Measurements from ENCODE around the gene CCNA1.

Gene CCNA1

DNA sequence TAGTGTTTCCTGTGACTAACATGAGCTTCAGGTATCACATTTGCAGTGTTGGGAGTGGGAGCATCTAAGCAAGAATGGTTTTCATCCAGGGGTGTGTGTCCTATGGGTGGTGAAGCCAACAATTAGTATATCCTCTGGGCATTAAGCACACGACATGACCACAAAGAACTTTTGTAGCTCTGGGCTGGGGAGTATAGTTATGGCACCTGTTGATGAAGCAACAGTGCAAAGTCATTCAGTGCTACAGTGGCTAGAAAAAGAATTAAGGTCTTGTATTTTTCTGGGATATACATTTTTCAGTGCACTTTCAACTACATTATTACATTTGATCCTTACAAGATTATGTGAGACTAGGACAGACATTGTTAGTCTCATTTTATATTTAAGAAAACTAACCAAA, 21.8 kb downstream of the CCNA1 start:
- DNase-seq: no peak

DNA sequence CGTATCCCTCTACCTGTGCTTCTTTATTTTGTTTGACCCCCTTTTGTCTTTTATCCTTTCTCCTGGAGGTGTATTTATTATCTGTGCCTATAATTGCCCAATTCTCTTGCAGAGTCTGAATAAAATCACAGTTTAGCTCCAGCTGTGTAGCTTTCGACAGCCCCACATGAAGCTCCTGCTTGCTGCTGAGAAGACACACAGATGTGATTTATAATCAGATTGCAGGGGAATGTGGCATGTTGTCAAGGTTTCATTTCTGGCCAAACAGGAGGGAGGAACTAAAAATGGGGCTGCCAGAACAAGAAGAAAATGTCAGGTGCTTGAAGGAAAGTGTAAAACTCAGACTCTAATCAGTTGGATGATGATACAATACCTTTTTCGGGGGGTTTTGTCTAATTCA, 22.7 kb downstream of the CCNA1 start:
- DNase-seq: no peak

DNA sequence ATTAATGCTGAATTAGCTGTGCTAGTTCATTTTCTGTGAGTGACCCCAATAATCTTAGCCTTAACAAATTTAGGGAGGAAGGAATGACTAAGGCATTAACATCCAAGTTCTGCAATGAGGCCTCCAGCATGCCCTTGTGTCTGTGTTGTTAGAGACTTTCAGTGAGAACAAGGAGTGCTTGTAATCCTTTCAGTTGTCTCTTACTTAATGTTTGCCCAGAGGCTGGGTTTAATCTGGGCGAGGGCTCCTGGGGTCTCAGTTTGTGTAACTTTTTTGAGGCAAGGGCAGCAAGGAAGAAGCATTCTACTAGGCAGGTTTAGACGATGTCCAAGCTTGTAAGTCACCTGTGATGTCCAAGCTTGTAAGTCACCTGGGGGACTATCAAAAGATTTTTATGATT, 24.3 kb downstream of the CCNA1 start:
- no peak for DNase-seq

DNA sequence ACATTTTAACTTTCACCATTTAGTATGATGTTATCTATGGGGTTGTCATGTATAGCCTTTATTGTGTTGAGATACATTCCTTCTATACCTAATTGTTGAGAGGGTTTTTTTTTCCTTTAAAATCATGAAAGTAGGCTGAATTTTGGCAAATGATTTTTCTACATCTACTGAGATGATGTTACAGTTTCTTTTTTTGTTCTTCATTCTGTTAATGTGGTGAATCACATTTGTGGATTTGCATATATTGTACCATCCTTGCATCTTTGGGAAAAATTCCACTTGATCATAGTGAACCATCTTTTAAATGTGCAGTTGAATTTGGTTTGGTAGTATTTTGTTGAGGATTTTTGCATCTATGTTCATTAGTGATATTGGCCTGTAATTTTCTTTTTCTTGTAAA, 29.2 kb downstream of the CCNA1 start:
- DNase-seq: no peak

DNA sequence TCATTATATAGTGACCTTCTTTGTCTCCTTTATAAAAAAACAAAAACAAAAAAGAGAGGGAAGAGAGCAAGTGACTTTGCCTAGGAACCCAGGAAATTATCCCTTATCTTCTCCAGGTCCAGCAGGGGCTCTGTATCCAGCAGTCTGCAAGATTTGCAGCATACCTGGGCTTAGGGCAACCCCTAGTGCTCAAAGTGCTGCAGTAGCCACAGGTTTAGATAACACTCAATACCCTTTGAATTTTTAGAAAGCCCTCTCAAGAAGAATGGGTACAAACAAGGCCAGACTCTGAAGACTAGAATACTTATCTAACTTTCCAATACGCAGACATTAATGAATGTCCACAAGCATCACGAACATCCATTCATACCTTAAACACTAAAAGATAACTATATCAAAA, 43.2 kb downstream of the CCNA1 start:
- no peak for DNase-seq

DNA sequence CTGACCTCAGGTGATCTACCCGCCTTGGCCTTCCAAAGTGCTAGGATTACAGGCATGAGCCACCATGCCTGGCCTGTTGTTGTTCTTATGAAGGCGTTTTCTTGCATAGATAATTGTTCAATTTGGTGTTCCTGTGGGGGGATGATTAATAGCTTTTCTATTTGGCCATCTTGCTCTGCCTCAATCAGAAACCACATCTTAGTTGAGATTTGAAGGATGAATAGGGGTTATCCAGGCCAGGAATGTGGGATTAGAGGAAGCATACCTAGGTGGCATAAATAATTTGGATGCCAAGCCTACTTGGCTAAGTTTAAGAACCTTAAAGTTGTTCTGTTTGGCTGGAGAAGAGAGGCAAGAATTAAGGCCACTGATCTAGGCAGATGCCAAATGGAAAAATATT, 44.4 kb downstream of the CCNA1 start:
- DNase-seq: no peak

DNA sequence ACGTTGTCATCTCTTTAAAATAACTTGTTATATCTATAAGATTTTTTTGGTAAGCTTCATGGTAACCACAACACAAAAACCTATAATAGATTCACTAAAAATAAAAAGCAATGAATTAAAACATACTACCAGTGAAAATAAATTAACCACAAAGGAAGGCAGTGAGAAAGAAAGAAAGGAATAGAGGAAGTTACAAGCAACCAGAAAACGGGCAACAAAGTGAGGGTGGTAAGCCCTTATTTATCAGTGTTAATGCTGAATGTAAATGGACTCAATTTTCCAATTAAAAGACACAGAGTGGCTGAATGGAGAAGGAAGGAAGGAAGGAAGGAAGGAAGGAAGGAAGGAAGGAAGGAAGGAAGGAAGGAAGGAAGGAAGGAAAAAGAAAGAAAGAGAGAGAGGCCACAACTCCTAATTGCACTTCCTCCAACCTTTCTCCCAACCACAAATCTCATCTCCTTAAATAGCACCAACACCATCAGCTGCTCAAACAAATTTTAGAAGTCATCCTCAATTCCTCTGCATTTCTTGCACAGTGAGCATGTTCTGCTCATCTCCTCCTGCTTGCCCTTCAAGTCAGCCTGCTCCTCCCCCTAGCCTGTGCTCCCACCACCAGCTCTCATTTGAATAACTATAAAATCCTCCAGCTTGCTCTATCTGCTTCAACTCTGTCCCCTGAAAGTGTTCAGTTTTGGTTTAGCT, 48.6 kb downstream of the CCNA1 start:
- DNase-seq: no peak

DNA sequence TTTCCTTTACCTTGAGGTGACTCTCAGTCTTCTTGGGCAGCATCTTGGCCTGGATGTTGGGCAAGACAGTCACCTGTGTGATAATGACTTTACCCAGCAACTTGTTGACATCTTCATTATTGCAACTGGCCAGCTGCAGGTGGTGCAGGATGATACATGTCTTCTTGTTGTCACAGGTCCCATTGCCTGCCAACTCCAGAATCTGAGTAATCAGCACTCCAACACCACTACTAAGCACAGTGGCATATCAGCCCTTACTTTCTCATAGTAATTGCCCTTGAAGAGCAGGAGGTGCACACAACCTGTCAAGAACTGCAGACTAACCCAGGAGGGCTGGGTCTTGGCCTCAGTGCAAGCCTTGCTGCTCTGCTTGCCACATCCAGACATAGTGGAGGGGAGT, 57.8 kb downstream of the CCNA1 start:
- no peak for DNase-seq
